Measurements from ENCODE around the gene MX2.
"Not testable (repeated sequence)": the region's sequence is repeated elsewhere in the genome, so short reads cannot be mapped to it uniquely, and the experiment has no call there.

- not testable (repeated sequence) for TF ChIP-seq CTCF (conservative IDR thresholded peaks at IDR 0.05; ENCODE audit: low read depth in 2 of 2); EZH2 (IDR thresholded peaks at IDR 0.05; ENCODE audit: low read depth, unreplicated experiment)
Observed at GRCh38 chr21:41313285-41314164, 48.3 kb upstream of the MX2 start.
